ENCODE results near the gene VOPP1.

The VOPP1 gene

GRCh38 chr7:55556492-55556891 is 15.8 kb downstream of the VOPP1 start:
- H3K27ac ChIP-seq (ENCODE audit: insufficient read depth in 1 of 2, low read depth in 1 of 2, low read length in 2 of 2, poor library complexity in 1 of 2, severe bottlenecking in 2 of 2): no peak overlapping the region
- peaks cover 8 to 39% (median 23%) of the 10 kb centered on the region in 4 experiments for H3K4me1 ChIP-seq (ENCODE audit: control extremely low read depth in 1 of 4, control insufficient read depth in 4 of 4, insufficient read depth in 4 of 4, low read length in 3 of 4)
- no peaks in the 10 kb centered on the region for H3K27me3 ChIP-seq (replicated peaks in 2 of 5; ENCODE audit: control insufficient read depth in 4 of 5, insufficient read depth in 5 of 5, low read length in 4 of 5)
- H3K36me3 ChIP-seq (ENCODE audit: control insufficient read depth in 4 of 4, insufficient read depth in 4 of 4, low read length in 3 of 4): peaks cover 0 to 4% (median 1%) of the 10 kb centered on the region in 4 experiments
- 100% methylated on average over 1 of the region's 3 CpGs for WGBS (ENCODE audit: insufficient coverage)
- no peak for DNase-seq
- POLR2A ChIA-PET: no interaction called here
- CTCF ChIA-PET: interaction anchor here (1.0 to 3.1 kb wide), 3 partner anchors 10 to 22 kb away, joined by 3 to 12 read pairs (median 9); no protein-coding TSS in a partner anchor
- no peaks in the 10 kb centered on the region for H3K9me3 ChIP-seq (ENCODE audit: control extremely low read depth in 1 of 5, control insufficient read depth in 4 of 5, insufficient read depth in 2 of 5, low read depth in 1 of 5, low read length in 4 of 5)
- no peak overlapping the region for H3K4me3 ChIP-seq (ENCODE audit: control insufficient read depth in 1 of 7, extremely low read depth in 1 of 7, insufficient read depth in 4 of 7, low read depth in 2 of 7, low read length in 6 of 7)

- POLR2A ChIA-PET: no interaction called here
- DNase-seq: no peak
- 100% methylated on average over 1 of the region's 1 CpG for WGBS (ENCODE audit: insufficient coverage)
- H3K27ac ChIP-seq (ENCODE audit: insufficient read depth in 1 of 2, low read depth in 1 of 2, low read length in 2 of 2, poor library complexity in 1 of 2, severe bottlenecking in 2 of 2): no peak overlapping the region
- H3K9me3 ChIP-seq (ENCODE audit: control extremely low read depth in 1 of 5, control insufficient read depth in 4 of 5, insufficient read depth in 2 of 5, low read depth in 1 of 5, low read length in 4 of 5): no peaks in the 10 kb centered on the region
- H3K27me3 ChIP-seq (replicated peaks in 2 of 5; ENCODE audit: control insufficient read depth in 4 of 5, insufficient read depth in 5 of 5, low read length in 4 of 5): no peaks in the 10 kb centered on the region
- H3K36me3 ChIP-seq (ENCODE audit: control insufficient read depth in 4 of 4, insufficient read depth in 4 of 4, low read length in 3 of 4): peaks cover 0 to 4% (median 1%) of the 10 kb centered on the region in 4 experiments
- CTCF ChIA-PET: interaction anchor here (0.9 to 3.1 kb wide), 6 partner anchors 9 to 22 kb away, joined by 3 to 12 read pairs (median 3); no protein-coding TSS in a partner anchor
- H3K4me1 ChIP-seq (ENCODE audit: control extremely low read depth in 1 of 4, control insufficient read depth in 4 of 4, insufficient read depth in 4 of 4, low read length in 3 of 4): peaks cover 8 to 39% (median 23%) of the 10 kb centered on the region in 4 experiments
- H3K4me3 ChIP-seq (ENCODE audit: control insufficient read depth in 1 of 7, extremely low read depth in 1 of 7, insufficient read depth in 4 of 7, low read depth in 2 of 7, low read length in 6 of 7): no peak overlapping the region
Observed at GRCh38 chr7:55556031-55556430, 16.3 kb downstream of the VOPP1 start.

- peaks cover 8 to 39% (median 23%) of the 10 kb centered on the region in 4 experiments for H3K4me1 ChIP-seq (ENCODE audit: control extremely low read depth in 1 of 4, control insufficient read depth in 4 of 4, insufficient read depth in 4 of 4, low read length in 3 of 4)
- DNase-seq: no peak
- 98% methylated on average over 7 of the region's 7 CpGs for WGBS (ENCODE audit: insufficient coverage)
- no peaks in the 10 kb centered on the region for H3K27me3 ChIP-seq (replicated peaks in 2 of 5; ENCODE audit: control insufficient read depth in 4 of 5, insufficient read depth in 5 of 5, low read length in 4 of 5)
- no peak overlapping the region for H3K27ac ChIP-seq (ENCODE audit: insufficient read depth in 1 of 2, low read depth in 1 of 2, low read length in 2 of 2, poor library complexity in 1 of 2, severe bottlenecking in 2 of 2)
- ChIA-PET CTCF (interaction anchor here (0.9 to 3.1 kb wide), 8 partner anchors 8 to 122 kb away, joined by 3 to 12 read pairs (median 4); no protein-coding TSS in a partner anchor), POLR2A (no interaction called here)
- H3K36me3 ChIP-seq (ENCODE audit: control insufficient read depth in 4 of 4, insufficient read depth in 4 of 4, low read length in 3 of 4): peaks cover 0 to 4% (median 1%) of the 10 kb centered on the region in 4 experiments
- H3K4me3 ChIP-seq (ENCODE audit: control insufficient read depth in 1 of 7, extremely low read depth in 1 of 7, insufficient read depth in 4 of 7, low read depth in 2 of 7, low read length in 6 of 7): no peak overlapping the region
- no peaks in the 10 kb centered on the region for H3K9me3 ChIP-seq (ENCODE audit: control extremely low read depth in 1 of 5, control insufficient read depth in 4 of 5, insufficient read depth in 2 of 5, low read depth in 1 of 5, low read length in 4 of 5)
Observed at GRCh38 chr7:55555160-55555559, 17.1 kb downstream of the VOPP1 start.

- H3K4me3 ChIP-seq (ENCODE audit: control insufficient read depth in 1 of 7, extremely low read depth in 1 of 7, insufficient read depth in 4 of 7, low read depth in 2 of 7, low read length in 6 of 7): no peak overlapping the region
- WGBS (ENCODE audit: insufficient coverage): 73% methylated on average over 1 of the region's 1 CpG
- H3K9me3 ChIP-seq (ENCODE audit: control extremely low read depth in 1 of 5, control insufficient read depth in 4 of 5, insufficient read depth in 2 of 5, low read depth in 1 of 5, low read length in 4 of 5): no peaks in the 10 kb centered on the region
- no peaks in the 10 kb centered on the region for H3K27me3 ChIP-seq (replicated peaks in 2 of 5; ENCODE audit: control insufficient read depth in 4 of 5, insufficient read depth in 5 of 5, low read length in 4 of 5)
- no peak overlapping the region for H3K27ac ChIP-seq (ENCODE audit: insufficient read depth in 1 of 2, low read depth in 1 of 2, low read length in 2 of 2, poor library complexity in 1 of 2, severe bottlenecking in 2 of 2)
- peaks cover 8 to 44% (median 23%) of the 10 kb centered on the region in 4 experiments for H3K4me1 ChIP-seq (ENCODE audit: control extremely low read depth in 1 of 4, control insufficient read depth in 4 of 4, insufficient read depth in 4 of 4, low read length in 3 of 4)
- H3K36me3 ChIP-seq (ENCODE audit: control insufficient read depth in 4 of 4, insufficient read depth in 4 of 4, low read length in 3 of 4): peaks cover 0 to 4% (median 1%) of the 10 kb centered on the region in 4 experiments
- DNase-seq: peak in 1 of 3 donors; percentile 41
- ChIA-PET CTCF (interaction anchor here (0.7 to 3.1 kb wide), 8 partner anchors 7 to 517 kb away, joined by 3 to 12 read pairs (median 6); no protein-coding TSS in a partner anchor), POLR2A (no interaction called here)
Observed at GRCh38 chr7:55554038-55554437, 18.3 kb downstream of the VOPP1 start.

- Histone ChIP-seq H3K4me3 (ENCODE audit: control insufficient read depth in 1 of 7, extremely low read depth in 1 of 7, insufficient read depth in 4 of 7, low read depth in 2 of 7, low read length in 6 of 7) (peak overlapping the region in 1 of 7 experiments; percentile 67), H3K27ac (ENCODE audit: insufficient read depth in 1 of 2, low read depth in 1 of 2, low read length in 2 of 2, poor library complexity in 1 of 2, severe bottlenecking in 2 of 2) (peak overlapping the region in 1 of 2 experiments; percentile 29), H3K9me3 (ENCODE audit: control extremely low read depth in 1 of 5, control insufficient read depth in 4 of 5, insufficient read depth in 2 of 5, low read depth in 1 of 5, low read length in 4 of 5) (no peaks in the 10 kb centered on the region), H3K27me3 (replicated peaks in 2 of 5; ENCODE audit: control insufficient read depth in 4 of 5, insufficient read depth in 5 of 5, low read length in 4 of 5) (no peaks in the 10 kb centered on the region), H3K36me3 (ENCODE audit: control insufficient read depth in 4 of 4, insufficient read depth in 4 of 4, low read length in 3 of 4) (peaks cover 0 to 4% (median 1%) of the 10 kb centered on the region in 4 experiments), H3K4me1 (ENCODE audit: control extremely low read depth in 1 of 4, control insufficient read depth in 4 of 4, insufficient read depth in 4 of 4, low read length in 3 of 4) (peaks cover 6 to 42% (median 23%) of the 10 kb centered on the region in 4 experiments)
- no peak for DNase-seq
- CTCF ChIA-PET: interaction anchor here (0.7 to 2.4 kb wide), 8 partner anchors 8 to 43 kb away, joined by 3 to 11 read pairs (median 3); no protein-coding TSS in a partner anchor
- POLR2A ChIA-PET: interaction anchor here (0.6 to 1.9 kb wide), 3 partner anchors 19 to 23 kb away, joined by 3 to 9 read pairs (median 8); partner anchors contain the start of gene VOPP1
Observed at GRCh38 chr7:55553024-55553345, 19.3 kb downstream of the VOPP1 start.

- peak overlapping the region in 3 of 7 experiments; percentile 4 to 67 (median 14) for H3K4me3 ChIP-seq (ENCODE audit: control insufficient read depth in 1 of 7, extremely low read depth in 1 of 7, insufficient read depth in 4 of 7, low read depth in 2 of 7, low read length in 6 of 7)
- ChIA-PET POLR2A (interaction anchor here (1.3 to 1.9 kb wide), 2 partner anchors 19 to 20 kb away, joined by 8 to 9 read pairs; partner anchors contain the start of gene VOPP1), CTCF (interaction anchor here (0.9 to 2.4 kb wide), 10 partner anchors 8 to 138 kb away, joined by 3 to 11 read pairs (median 3); no protein-coding TSS in a partner anchor)
- peak; percentile 80 to 91 (median 88) for DNase-seq
- H3K36me3 ChIP-seq (ENCODE audit: control insufficient read depth in 4 of 4, insufficient read depth in 4 of 4, low read length in 3 of 4): peaks cover 0 to 4% (median 1%) of the 10 kb centered on the region in 4 experiments
- peak overlapping the region in 1 of 2 experiments; percentile 57 for H3K27ac ChIP-seq (ENCODE audit: insufficient read depth in 1 of 2, low read depth in 1 of 2, low read length in 2 of 2, poor library complexity in 1 of 2, severe bottlenecking in 2 of 2)
- 24% methylated on average over 9 of the region's 13 CpGs for WGBS (ENCODE audit: insufficient coverage)
- no peaks in the 10 kb centered on the region for H3K9me3 ChIP-seq (ENCODE audit: control extremely low read depth in 1 of 5, control insufficient read depth in 4 of 5, insufficient read depth in 2 of 5, low read depth in 1 of 5, low read length in 4 of 5)
- H3K27me3 ChIP-seq (replicated peaks in 2 of 5; ENCODE audit: control insufficient read depth in 4 of 5, insufficient read depth in 5 of 5, low read length in 4 of 5): no peaks in the 10 kb centered on the region
- H3K4me1 ChIP-seq (ENCODE audit: control extremely low read depth in 1 of 4, control insufficient read depth in 4 of 4, insufficient read depth in 4 of 4, low read length in 3 of 4): peaks cover 6 to 38% (median 20%) of the 10 kb centered on the region in 4 experiments
Observed at GRCh38 chr7:55552320-55553023, 19.8 kb downstream of the VOPP1 start.

Measured in common myeloid progenitor, CD34-positive (primary cell).